ENCODE results near the gene HLA-DMB. TPM values are rescaled to one million over a fixed set of nuclear protein-coding genes. Genes with fewer than 3 reads are reported as not detected.

HLA-DMB gene
- total RNA-seq, 3 donors from 2014 or later (not counting 1 experiment from before 2014, with no cell fraction given) = 19.5 to 28.1 (median 23.0) TPM

GRCh38 chr6:32964776-32965175 is 23.9 kb upstream of the HLA-DMB start:
- H3K4me1 Mint-ChIP-seq = peaks cover 30 to 44% of the 10 kb centered on the region in 2 donors
- no peaks in the 10 kb centered on the region for H3K27me3 Mint-ChIP-seq (ENCODE audit: low read depth in 2 of 2)
- H3K9me3 ChIP-seq (ENCODE audit: control insufficient read depth, insufficient read depth, low read length) = no peaks in the 10 kb centered on the region
- H3K36me3 Mint-ChIP-seq = no peaks in the 10 kb centered on the region
- H3K27ac ChIP-seq (ENCODE audit: low read length) = no peak overlapping the region
- 97% methylated on average over 4 of the region's 5 CpGs for WGBS (ENCODE audit: insufficient coverage)
- ATAC-seq = no peak
- H3K36me3 ChIP-seq (ENCODE audit: control insufficient read depth, insufficient read depth, low read length) = no peaks in the 10 kb centered on the region
- no peak overlapping the region for H3K4me3 ChIP-seq (ENCODE audit: low read length)
- intact Hi-C loops (cut with micrococcal nuclease) = no loop called here
- no peak for DNase-seq
- no peaks in the 10 kb centered on the region for H3K27me3 ChIP-seq (ENCODE audit: control insufficient read depth, insufficient read depth, low read length)
- TF ChIP-seq, protein P1, sequence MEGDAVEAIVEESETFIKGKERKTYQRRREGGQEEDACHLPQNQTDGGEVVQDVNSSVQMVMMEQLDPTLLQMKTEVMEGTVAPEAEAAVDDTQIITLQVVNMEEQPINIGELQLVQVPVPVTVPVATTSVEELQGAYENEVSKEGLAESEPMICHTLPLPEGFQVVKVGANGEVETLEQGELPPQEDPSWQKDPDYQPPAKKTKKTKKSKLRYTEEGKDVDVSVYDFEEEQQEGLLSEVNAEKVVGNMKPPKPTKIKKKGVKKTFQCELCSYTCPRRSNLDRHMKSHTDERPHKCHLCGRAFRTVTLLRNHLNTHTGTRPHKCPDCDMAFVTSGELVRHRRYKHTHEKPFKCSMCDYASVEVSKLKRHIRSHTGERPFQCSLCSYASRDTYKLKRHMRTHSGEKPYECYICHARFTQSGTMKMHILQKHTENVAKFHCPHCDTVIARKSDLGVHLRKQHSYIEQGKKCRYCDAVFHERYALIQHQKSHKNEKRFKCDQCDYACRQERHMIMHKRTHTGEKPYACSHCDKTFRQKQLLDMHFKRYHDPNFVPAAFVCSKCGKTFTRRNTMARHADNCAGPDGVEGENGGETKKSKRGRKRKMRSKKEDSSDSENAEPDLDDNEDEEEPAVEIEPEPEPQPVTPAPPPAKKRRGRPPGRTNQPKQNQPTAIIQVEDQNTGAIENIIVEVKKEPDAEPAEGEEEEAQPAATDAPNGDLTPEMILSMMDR (IDR thresholded peaks at IDR 0.05) = no peak
- no peaks in the 10 kb centered on the region for H3K9me3 Mint-ChIP-seq
- peak overlapping the region; percentile 91 to 97 for H3K27ac Mint-ChIP-seq
- no peak overlapping the region for H3K4me3 Mint-ChIP-seq
- peaks cover 17% of the 10 kb centered on the region for H3K4me1 ChIP-seq (ENCODE audit: control insufficient read depth, insufficient read depth, low read length)

DNA sequence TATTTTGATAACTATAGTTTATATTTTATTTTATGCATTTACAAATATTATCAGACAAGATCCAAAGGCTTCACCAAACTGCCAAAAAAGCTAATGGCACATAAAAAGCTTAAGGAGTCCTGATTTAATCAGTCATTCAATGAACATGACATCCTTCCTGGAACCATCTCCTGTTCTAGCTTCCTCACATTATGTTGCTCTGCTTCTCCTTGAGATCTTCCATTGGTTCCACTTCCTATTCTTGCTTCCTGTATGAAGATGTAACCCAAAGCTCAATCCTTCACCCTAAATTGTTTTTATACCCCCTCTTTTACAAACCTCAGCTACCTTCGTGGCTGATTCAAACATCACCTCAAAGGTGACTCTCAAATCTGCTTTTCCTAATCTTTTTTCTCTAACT is 23.0 kb upstream of the HLA-DMB start:
- no peaks in the 10 kb centered on the region for H3K9me3 ChIP-seq (ENCODE audit: control insufficient read depth, insufficient read depth, low read length)
- 77% methylated on average over 1 of the region's 1 CpG for WGBS (ENCODE audit: insufficient coverage)
- H3K4me3 ChIP-seq (ENCODE audit: low read length) = no peak overlapping the region
- peaks cover 10% of the 10 kb centered on the region for H3K4me1 ChIP-seq (ENCODE audit: control insufficient read depth, insufficient read depth, low read length)
- intact Hi-C loops (cut with micrococcal nuclease) = no loop called here
- TF ChIP-seq, protein P1 (IDR thresholded peaks at IDR 0.05) = no peak
- H3K27me3 ChIP-seq (ENCODE audit: control insufficient read depth, insufficient read depth, low read length) = no peaks in the 10 kb centered on the region
- ATAC-seq = no peak
- H3K27me3 Mint-ChIP-seq (ENCODE audit: low read depth in 2 of 2) = no peaks in the 10 kb centered on the region
- peak overlapping the region in 1 of 2 donors; percentile 0 for H3K27ac Mint-ChIP-seq
- peaks cover 26 to 39% of the 10 kb centered on the region in 2 donors for H3K4me1 Mint-ChIP-seq
- no peaks in the 10 kb centered on the region for H3K9me3 Mint-ChIP-seq
- DNase-seq = no peak
- H3K4me3 Mint-ChIP-seq = no peak overlapping the region
- H3K36me3 Mint-ChIP-seq = no peaks in the 10 kb centered on the region
- H3K27ac ChIP-seq (ENCODE audit: low read length) = no peak overlapping the region
- H3K36me3 ChIP-seq (ENCODE audit: control insufficient read depth, insufficient read depth, low read length) = no peaks in the 10 kb centered on the region

DNA sequence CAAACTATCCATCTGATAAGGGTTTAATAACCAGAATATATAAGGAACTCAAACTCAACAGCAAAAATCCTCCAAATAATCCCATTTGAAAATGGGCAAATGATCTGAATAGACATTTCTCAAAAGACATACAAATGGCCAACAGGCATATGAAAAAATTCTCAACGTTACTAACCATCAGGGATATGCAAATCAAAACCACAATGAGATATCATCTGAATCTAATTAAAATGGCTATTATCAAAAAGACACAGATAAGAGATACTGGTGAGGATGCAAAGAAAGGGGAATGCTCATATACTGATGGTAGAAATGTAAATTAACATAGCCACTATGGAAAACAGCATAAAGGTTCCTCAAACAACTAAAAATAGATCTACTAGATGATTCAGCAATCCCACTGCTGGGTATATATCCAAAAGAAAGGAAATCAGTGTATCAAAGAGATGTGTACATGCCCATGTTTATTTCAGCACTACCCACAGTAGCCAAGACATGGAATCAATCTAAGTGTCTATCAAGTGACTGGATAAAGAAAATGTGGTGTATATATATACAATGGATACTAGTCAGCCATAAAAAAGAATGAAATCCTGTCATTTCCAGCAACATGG is 21.5 kb upstream of the HLA-DMB start:
- Mint-ChIP-seq H3K27ac (no peak overlapping the region), H3K27me3 (ENCODE audit: low read depth in 2 of 2) (no peaks in the 10 kb centered on the region), H3K9me3 (no peaks in the 10 kb centered on the region), H3K4me1 (peaks cover 19 to 37% of the 10 kb centered on the region in 2 donors), H3K36me3 (no peaks in the 10 kb centered on the region), H3K4me3 (no peak overlapping the region)
- H3K9me3 ChIP-seq (ENCODE audit: control insufficient read depth, insufficient read depth, low read length) = no peaks in the 10 kb centered on the region
- WGBS (ENCODE audit: insufficient coverage) = no CpG with 5 or more reads among the region's 1 CpG
- no peaks in the 10 kb centered on the region for H3K27me3 ChIP-seq (ENCODE audit: control insufficient read depth, insufficient read depth, low read length)
- intact Hi-C loops (cut with micrococcal nuclease) = no loop called here
- no peak overlapping the region for H3K4me3 ChIP-seq (ENCODE audit: low read length)
- TF ChIP-seq, protein P1 (IDR thresholded peaks at IDR 0.05) = no peak
- peaks cover 8% of the 10 kb centered on the region for H3K4me1 ChIP-seq (ENCODE audit: control insufficient read depth, insufficient read depth, low read length)
- ATAC-seq = no peak
- H3K27ac ChIP-seq (ENCODE audit: low read length) = no peak overlapping the region
- H3K36me3 ChIP-seq (ENCODE audit: control insufficient read depth, insufficient read depth, low read length) = no peaks in the 10 kb centered on the region
- no peak for DNase-seq

DNA sequence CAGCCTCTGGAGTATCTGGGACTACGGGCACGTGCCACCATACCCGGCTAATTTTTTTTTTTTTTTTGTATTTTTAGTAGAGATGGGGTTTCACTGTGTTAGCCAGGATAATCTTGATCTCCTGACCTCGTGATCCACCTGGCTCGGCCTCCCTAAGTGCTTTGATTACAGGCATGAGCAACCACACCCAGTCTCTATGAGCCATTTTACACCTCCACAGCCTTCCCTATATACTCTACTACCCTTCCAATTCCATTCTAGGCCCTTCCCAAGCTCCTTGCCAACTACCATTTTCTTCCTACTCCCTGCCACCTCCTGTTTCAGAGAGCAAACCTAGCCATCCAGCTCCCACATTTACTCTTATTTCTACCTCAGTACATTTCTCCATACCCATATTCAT is 19.7 kb upstream of the HLA-DMB start:
- DNase-seq (no peak), ATAC-seq (no peak)
- Histone ChIP-seq H3K4me1 (ENCODE audit: control insufficient read depth, insufficient read depth, low read length) (no peaks in the 10 kb centered on the region), H3K27me3 (ENCODE audit: control insufficient read depth, insufficient read depth, low read length) (no peaks in the 10 kb centered on the region), H3K9me3 (ENCODE audit: control insufficient read depth, insufficient read depth, low read length) (no peaks in the 10 kb centered on the region), H3K36me3 (ENCODE audit: control insufficient read depth, insufficient read depth, low read length) (no peaks in the 10 kb centered on the region), H3K4me3 (ENCODE audit: low read length) (no peak overlapping the region), H3K27ac (ENCODE audit: low read length) (no peak overlapping the region)
- intact Hi-C loops (cut with micrococcal nuclease) = no loop called here
- WGBS (ENCODE audit: insufficient coverage) = 81% methylated on average over 2 of the region's 5 CpGs
- TF ChIP-seq, protein P1 (IDR thresholded peaks at IDR 0.05) = no peak
- Mint-ChIP-seq H3K4me3 (no peak overlapping the region), H3K9me3 (no peaks in the 10 kb centered on the region), H3K4me1 (peaks cover 3 to 21% of the 10 kb centered on the region in 2 donors), H3K27me3 (ENCODE audit: low read depth in 2 of 2) (no peaks in the 10 kb centered on the region), H3K36me3 (no peaks in the 10 kb centered on the region), H3K27ac (no peak overlapping the region)
